ENCODE measurements around the gene AFF2. TPM values are rescaled to one million over a fixed set of nuclear protein-coding genes. Genes with fewer than 3 reads are reported as not detected.

The AFF2 gene
- total and polyA plus RNA-seq, 8 donors: 0.04 to 0.93 (median 0.41) TPM

DNA sequence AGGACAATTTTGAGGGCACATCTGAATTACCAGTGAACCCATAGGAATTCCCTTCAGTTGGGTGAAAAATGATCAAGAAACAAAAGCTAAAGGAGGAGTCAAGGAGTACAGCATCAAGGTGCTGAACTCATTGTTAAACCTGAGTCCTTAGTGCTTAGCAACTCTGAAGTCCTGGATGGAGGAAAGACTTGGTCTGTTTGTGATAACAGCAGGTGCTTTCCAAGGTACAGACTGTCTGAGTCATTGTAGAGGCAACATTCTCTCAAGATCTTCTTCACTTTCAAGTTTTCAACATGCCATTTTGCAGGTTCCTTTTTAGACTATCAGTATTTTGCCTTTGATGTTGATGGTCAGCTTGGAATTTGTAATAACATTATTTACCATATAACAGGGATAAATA, 293.9 kb downstream of the AFF2 start:
- Histone ChIP-seq H3K36me3 (no peaks in the 10 kb centered on the region), H3K9me3 (no peaks in the 10 kb centered on the region), H3K27ac (no peak overlapping the region), H3K4me1 (no peaks in the 10 kb centered on the region), H3K27me3 (peaks cover 0 to 5% (median 0%) of the 10 kb centered on the region in 4 donors), H3K4me3 (no peak overlapping the region)
- intact Hi-C loops (cut with DNase I): no loop called here
- FAIRE-seq: no peak
- TF ChIP-seq, protein P1, sequence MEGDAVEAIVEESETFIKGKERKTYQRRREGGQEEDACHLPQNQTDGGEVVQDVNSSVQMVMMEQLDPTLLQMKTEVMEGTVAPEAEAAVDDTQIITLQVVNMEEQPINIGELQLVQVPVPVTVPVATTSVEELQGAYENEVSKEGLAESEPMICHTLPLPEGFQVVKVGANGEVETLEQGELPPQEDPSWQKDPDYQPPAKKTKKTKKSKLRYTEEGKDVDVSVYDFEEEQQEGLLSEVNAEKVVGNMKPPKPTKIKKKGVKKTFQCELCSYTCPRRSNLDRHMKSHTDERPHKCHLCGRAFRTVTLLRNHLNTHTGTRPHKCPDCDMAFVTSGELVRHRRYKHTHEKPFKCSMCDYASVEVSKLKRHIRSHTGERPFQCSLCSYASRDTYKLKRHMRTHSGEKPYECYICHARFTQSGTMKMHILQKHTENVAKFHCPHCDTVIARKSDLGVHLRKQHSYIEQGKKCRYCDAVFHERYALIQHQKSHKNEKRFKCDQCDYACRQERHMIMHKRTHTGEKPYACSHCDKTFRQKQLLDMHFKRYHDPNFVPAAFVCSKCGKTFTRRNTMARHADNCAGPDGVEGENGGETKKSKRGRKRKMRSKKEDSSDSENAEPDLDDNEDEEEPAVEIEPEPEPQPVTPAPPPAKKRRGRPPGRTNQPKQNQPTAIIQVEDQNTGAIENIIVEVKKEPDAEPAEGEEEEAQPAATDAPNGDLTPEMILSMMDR (IDR thresholded peaks at IDR 0.05): no peak
- no peak for DNase-seq
- ATAC-seq: no peak

DNA sequence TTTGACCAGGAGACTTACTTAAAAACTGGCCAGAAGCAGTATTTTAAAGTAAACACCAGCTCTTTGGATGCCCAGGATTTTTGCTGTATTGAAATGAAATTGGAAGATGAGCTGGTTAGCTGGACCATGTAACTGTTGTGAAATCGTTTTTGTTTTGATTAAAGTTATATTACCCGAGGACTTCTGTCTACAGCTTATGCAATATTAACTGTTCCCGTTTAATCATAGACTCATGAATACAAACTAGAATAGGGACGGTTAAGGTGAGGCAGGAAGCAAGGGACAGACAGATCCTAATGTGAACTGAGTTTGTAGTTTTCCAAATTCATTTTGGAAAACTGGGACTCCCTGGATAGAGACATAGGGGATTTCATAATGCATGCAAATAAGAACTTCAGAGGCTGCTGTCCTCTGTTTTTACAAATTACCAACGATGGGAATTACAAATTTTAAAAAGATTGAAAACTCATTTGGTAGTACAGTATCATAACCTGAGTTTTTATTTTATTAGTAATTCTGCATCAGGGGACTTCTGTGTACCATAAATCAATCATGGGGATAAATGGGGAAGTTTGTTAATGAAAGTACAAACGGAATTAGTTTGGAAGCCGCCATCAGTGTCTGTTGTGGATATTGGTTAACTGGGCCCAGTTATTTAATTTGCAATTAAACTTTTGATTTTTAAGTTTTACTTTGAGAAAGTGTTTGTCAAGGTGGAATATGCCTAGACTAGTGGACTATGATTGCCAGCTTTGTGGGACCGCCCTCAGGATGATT, 304.4 kb downstream of the AFF2 start:
- intact Hi-C loops (cut with DNase I): no loop called here
- ATAC-seq: no peak
- Histone ChIP-seq H3K36me3 (no peaks in the 10 kb centered on the region), H3K9me3 (no peaks in the 10 kb centered on the region), H3K4me3 (no peak overlapping the region), H3K4me1 (no peaks in the 10 kb centered on the region), H3K27ac (no peak overlapping the region), H3K27me3 (peaks cover 0 to 7% (median 0%) of the 10 kb centered on the region in 4 donors)
- TF ChIP-seq, protein P1 (IDR thresholded peaks at IDR 0.05): no peak
- no peak for FAIRE-seq
- WGBS, 2 donors: 38 to 42% methylated on average over 8 of the region's 8 CpGs
- DNase-seq: no peak

DNA sequence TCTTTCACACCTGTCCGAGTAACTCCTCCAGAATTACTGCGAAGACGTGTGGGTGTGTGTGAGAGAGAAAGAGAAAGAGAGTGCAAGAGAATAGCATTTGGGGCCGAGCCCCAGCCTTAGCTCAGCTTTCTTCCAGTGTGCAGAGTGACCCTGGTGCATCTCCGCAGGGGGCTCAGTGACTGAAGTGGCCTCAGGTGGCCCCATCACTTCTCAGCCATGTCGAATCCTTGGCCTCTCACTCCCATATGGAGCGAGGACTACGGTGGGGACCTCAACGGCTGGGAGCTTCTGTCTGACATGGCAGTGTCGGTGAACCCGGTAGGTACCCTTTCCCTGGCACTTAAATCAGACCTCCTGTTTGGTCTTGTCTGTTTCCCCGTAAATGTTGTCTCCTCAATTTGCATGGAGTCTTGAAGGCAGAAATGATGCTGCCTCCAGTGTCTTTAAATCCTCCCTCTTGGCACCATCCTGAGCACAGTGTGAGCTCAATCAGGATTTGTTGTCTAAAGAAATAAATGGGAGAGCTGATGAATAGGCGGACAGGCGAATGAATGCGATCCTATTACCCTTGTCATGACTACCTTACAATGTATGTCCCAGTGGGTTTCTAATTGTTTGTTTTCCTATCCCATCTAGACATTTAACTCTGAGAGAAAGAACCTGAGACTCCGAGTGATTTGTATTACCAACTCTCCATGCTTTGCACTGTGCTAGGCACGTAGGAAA, 305.9 kb downstream of the AFF2 start:
- Histone ChIP-seq H3K4me1 (no peaks in the 10 kb centered on the region), H3K27ac (no peak overlapping the region), H3K9me3 (no peaks in the 10 kb centered on the region), H3K27me3 (peaks cover 0 to 7% (median 0%) of the 10 kb centered on the region in 4 donors), H3K36me3 (no peaks in the 10 kb centered on the region), H3K4me3 (no peak overlapping the region)
- no peak for FAIRE-seq
- no peak for DNase-seq
- TF ChIP-seq, protein P1 (IDR thresholded peaks at IDR 0.05): no peak
- no peak for ATAC-seq
- intact Hi-C loops (cut with DNase I): no loop called here
- WGBS, 2 donors: 69 to 74% methylated on average over 17 of the region's 17 CpGs

DNA sequence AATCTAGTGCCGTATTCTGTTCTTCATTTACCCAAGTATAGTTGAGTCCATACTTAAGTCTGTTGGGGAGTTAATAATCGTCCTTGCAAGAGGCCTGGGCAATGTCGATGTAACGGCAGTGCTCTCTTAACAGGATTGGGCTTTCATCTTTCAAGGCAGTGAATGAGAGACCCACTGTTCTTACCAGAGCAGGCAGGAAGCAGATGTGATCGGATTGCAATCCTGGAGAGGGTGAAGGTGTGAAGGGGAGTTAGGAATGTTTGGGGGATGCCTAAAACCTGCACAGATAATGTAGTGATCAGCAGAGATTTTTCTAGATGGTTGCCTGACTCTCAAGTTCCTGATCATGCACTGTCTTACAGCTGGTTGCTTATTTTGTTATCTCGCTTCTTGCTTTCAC, 308.4 kb downstream of the AFF2 start:
- Histone ChIP-seq H3K36me3 (no peaks in the 10 kb centered on the region), H3K27ac (no peak overlapping the region), H3K9me3 (no peaks in the 10 kb centered on the region), H3K4me3 (no peak overlapping the region), H3K4me1 (no peaks in the 10 kb centered on the region), H3K27me3 (no peaks in the 10 kb centered on the region)
- DNase-seq (no peak), ATAC-seq (no peak), FAIRE-seq (no peak)
- 51 to 58% methylated on average over 6 of the region's 6 CpGs for WGBS, 2 donors
- intact Hi-C loops (cut with DNase I): no loop called here
- TF ChIP-seq, protein P1 (IDR thresholded peaks at IDR 0.05): no peak

DNA sequence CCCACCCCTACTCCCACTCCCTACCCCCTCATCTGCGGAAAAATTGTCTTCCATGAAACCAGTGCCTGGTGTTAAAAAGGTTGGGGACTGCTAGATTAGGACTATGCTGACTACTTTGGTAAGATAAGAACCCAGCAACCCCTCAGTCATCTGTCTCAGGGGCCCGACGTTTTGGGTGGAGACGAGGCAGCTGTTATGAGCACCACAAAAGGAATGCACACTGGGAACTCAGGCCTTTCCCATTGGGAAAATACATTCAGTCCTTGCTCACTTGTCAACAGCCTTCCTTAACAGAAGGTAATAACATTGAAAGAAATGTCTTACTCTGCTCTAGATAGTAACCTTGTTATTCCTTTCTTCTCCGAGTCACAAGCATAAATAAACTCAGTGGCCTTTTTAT, 310.8 kb downstream of the AFF2 start:
- FAIRE-seq: no peak
- no peaks in the 10 kb centered on the region for H3K4me1 ChIP-seq
- intact Hi-C loops (cut with DNase I): no loop called here
- H3K36me3 ChIP-seq: no peaks in the 10 kb centered on the region
- no peak for ATAC-seq
- H3K27ac ChIP-seq: no peak overlapping the region
- DNase-seq: no peak
- no peak overlapping the region for H3K4me3 ChIP-seq
- WGBS, 2 donors: 44 to 50% methylated on average over 5 of the region's 5 CpGs
- no peaks in the 10 kb centered on the region for H3K27me3 ChIP-seq
- TF ChIP-seq, protein P1 (IDR thresholded peaks at IDR 0.05): no peak
- H3K9me3 ChIP-seq: no peaks in the 10 kb centered on the region
